IMR-90 (cell line): ENCODE data around the gene TRIM28. TPM values are rescaled to one million over a fixed set of nuclear protein-coding genes. Genes with fewer than 3 reads are reported as not detected.

Experiments used
- ATAC-seq: fragments of 200-7000 bp; cut with Tn5 transposase; 2 replicates; pipeline ENCODE4 v1.9.1; 2020; ENCODE audit warnings: low read depth, mild to moderate bottlenecking, moderate library complexity
- BruUV-seq: library from RNA; stranded (reverse); fragments of 400-500 nt; replicated peaks from 2 replicates; lab custom pipeline; 2021; lab: Mats Ljungman, UMichigan
- CTCF ChIA-PET: fragments of 300-600 bp; formaldehyde crosslinking; extraction: SDS; loops from one replicate; lab custom pipeline; 2021; ENCODE audit warnings: antibody characterized with exemption; lab: Yijun Ruan, JAX
- POLR2A ChIA-PET: fragments of 300-600 bp; sonication (Branson Sonifier 250); formaldehyde crosslinking; loops from one replicate; lab custom pipeline; 2022; ENCODE audit warnings: antibody characterized with exemption; ENCODE audit not compliant: unreplicated experiment; lab: Charles Lee
- DNase-seq: peaks from one replicate; pipeline ENCODE4 v3.0.0; 2013
- H2AFZ ChIP-seq: replicated peaks from 2 replicates; pipeline ENCODE3; 2013; ENCODE audit warnings: low read length, mild to moderate bottlenecking; ENCODE audit not compliant: poor library complexity
- H2AK5ac ChIP-seq: 2 replicates; pipeline ENCODE4 v1.6.1; 2013; ENCODE audit warnings: low read depth, low read length, inconsistent platforms
- H2AK9ac ChIP-seq: replicated peaks from 2 replicates; pipeline ENCODE3; 2013; ENCODE audit warnings: mild to moderate bottlenecking, low read depth, low read length, moderate library complexity; ENCODE audit not compliant: poor library complexity
- H2BK120ac ChIP-seq: 2 replicates; pipeline ENCODE4 v1.6.1; 2013; ENCODE audit warnings: low read depth, low read length, inconsistent platforms
- H2BK15ac ChIP-seq: 3 replicates; pipeline ENCODE4 v1.6.1; 2013; ENCODE audit warnings: low read depth, low read length, inconsistent platforms
- H2BK20ac ChIP-seq: 2 replicates; pipeline ENCODE4 v1.6.1; 2013; ENCODE audit warnings: low read depth, mild to moderate bottlenecking, inconsistent platforms, low read length, moderate library complexity
- H2BK5ac ChIP-seq: 2 replicates; pipeline ENCODE4 v1.6.1; 2013; ENCODE audit warnings: mild to moderate bottlenecking, low read depth, low read length, inconsistent platforms; ENCODE audit not compliant: poor library complexity, severe bottlenecking
- H3K14ac ChIP-seq: replicated peaks from 2 replicates; pipeline ENCODE4 v1.6.1; 2013; ENCODE audit warnings: low read depth, low read length, inconsistent platforms
- H3K18ac ChIP-seq: 2 replicates; pipeline ENCODE4 v1.6.1; 2013; ENCODE audit warnings: low read depth, low read length, control low read depth
- H3K23ac ChIP-seq: 2 replicates; pipeline ENCODE4 v1.6.1; 2013; ENCODE audit warnings: low read depth, low read length, inconsistent platforms
- H3K27ac ChIP-seq: 2 replicates; pipeline ENCODE4 v1.5.1; 2013; ENCODE audit warnings: mild to moderate bottlenecking, control low read depth, low read length; ENCODE audit not compliant: insufficient read depth
- H3K27me3 ChIP-seq: 2 replicates; pipeline ENCODE4 v1.6.1; 2013; ENCODE audit warnings: low read length; ENCODE audit not compliant: control insufficient read depth, insufficient read depth
- H3K36me3 ChIP-seq: 2 replicates; pipeline ENCODE4 v1.6.1; 2013; ENCODE audit warnings: low read length, mixed read lengths; ENCODE audit not compliant: control insufficient read depth, insufficient read depth
- H3K4ac ChIP-seq: 2 replicates; pipeline ENCODE4 v1.6.1; 2013; ENCODE audit warnings: low read depth, low read length, inconsistent platforms
- H3K4me1 ChIP-seq: 2 replicates; pipeline ENCODE4 v1.6.1; 2013; ENCODE audit warnings: low read length, mixed read lengths; ENCODE audit not compliant: control insufficient read depth, insufficient read depth
- H3K4me2 ChIP-seq: 2 replicates; pipeline ENCODE4 v1.6.1; 2013; ENCODE audit warnings: low read depth, mild to moderate bottlenecking, control low read depth, low read length, moderate library complexity
- H3K4me3 ChIP-seq: 2 replicates; pipeline ENCODE4 v1.5.1; 2013; ENCODE audit warnings: low read depth, mild to moderate bottlenecking, control low read depth, low read length, moderate library complexity; ENCODE audit not compliant: insufficient read depth
- H3K56ac ChIP-seq: 2 replicates; pipeline ENCODE4 v1.6.1; 2013; ENCODE audit warnings: low read length, inconsistent platforms; ENCODE audit not compliant: insufficient read depth; ENCODE audit errors: extremely low read depth
- H3K79me1 ChIP-seq, 2 experiments: 2 replicates each; pipeline ENCODE4 v1.6.1; 2013; ENCODE audit warnings: low read length in 2 of 2, inconsistent platforms in 1 of 2, low read depth in 1 of 2
- H3K9ac ChIP-seq: 2 replicates; pipeline ENCODE4 v1.6.1; 2013; ENCODE audit warnings: low read depth, low read length, control low read depth
- H3K9me1 ChIP-seq: 2 replicates; pipeline ENCODE4 v1.6.1; 2013; ENCODE audit warnings: low read length, inconsistent platforms; ENCODE audit not compliant: insufficient read depth
- H3K9me3 ChIP-seq: 2 replicates; pipeline ENCODE4 v1.6.1; 2013; ENCODE audit warnings: low read length; ENCODE audit not compliant: control insufficient read depth, insufficient read depth
- H4K20me1 ChIP-seq: 2 replicates; pipeline ENCODE4 v1.6.1; 2013; ENCODE audit warnings: low read length, inconsistent platforms; ENCODE audit not compliant: insufficient read depth
- H4K5ac ChIP-seq: 2 replicates; pipeline ENCODE4 v1.6.1; 2013; ENCODE audit warnings: mild to moderate bottlenecking, low read depth, low read length, control low read depth
- H4K8ac ChIP-seq, 2 experiments: 2 replicates each; pipeline ENCODE4 v1.6.1; 2013; ENCODE audit warnings: low read depth in 2 of 2, low read length in 2 of 2, control low read depth in 1 of 2, inconsistent platforms in 1 of 2
- H4K91ac ChIP-seq: 2 replicates; pipeline ENCODE4 v1.6.1; 2013; ENCODE audit warnings: low read depth, low read length, inconsistent platforms; ENCODE audit not compliant: insufficient read depth
- BHLHE40 ChIP-seq: fragments of 150-350 bp; IDR thresholded peaks from 2 replicates; pipeline ENCODE4 v1.6.1; 2016; ENCODE audit warnings: mild to moderate bottlenecking, low read depth, low read length
- CEBPB ChIP-seq: IDR thresholded peaks from 2 replicates; pipeline ENCODE4 v1.6.1; 2012; ENCODE audit warnings: low read depth, low read length, improper control_type of control experiment
- CHD1 ChIP-seq: IDR thresholded peaks from 2 replicates; pipeline ENCODE4 v1.6.1; 2012; ENCODE audit warnings: low read depth, low read length, improper control_type of control experiment
- FOS ChIP-seq: fragments of 150-350 bp; IDR thresholded peaks from 2 replicates; pipeline ENCODE4 v1.6.1; 2016; ENCODE audit warnings: low read depth, low read length
- MAFK ChIP-seq: IDR thresholded peaks from 2 replicates; pipeline ENCODE4 v1.6.1; 2012; ENCODE audit warnings: low read depth, low read length, improper control_type of control experiment
- MAZ ChIP-seq: IDR thresholded peaks from 2 replicates; pipeline ENCODE4 v1.6.1; 2012; ENCODE audit warnings: low read depth, mild to moderate bottlenecking, low read length, improper control_type of control experiment, moderate library complexity, borderline replicate concordance
- MXI1 ChIP-seq: IDR thresholded peaks from 2 replicates; pipeline ENCODE4 v1.6.1; 2012; ENCODE audit warnings: low read depth, mild to moderate bottlenecking, low read length, moderate library complexity, borderline replicate concordance
- NFE2L2 ChIP-seq: fragments of 150-350 bp; IDR thresholded peaks from 2 replicates; pipeline ENCODE4 v1.6.1; 2016; ENCODE audit warnings: low read depth, mild to moderate bottlenecking, low read length
- RAD21 ChIP-seq: IDR thresholded peaks from 2 replicates; pipeline ENCODE4 v1.6.1; 2012; ENCODE audit warnings: low read length, improper control_type of control experiment
- RCOR1 ChIP-seq: IDR thresholded peaks from 2 replicates; pipeline ENCODE4 v1.6.1; 2012; ENCODE audit warnings: mild to moderate bottlenecking, low read length, improper control_type of control experiment; ENCODE audit not compliant: insufficient replicate concordance
- RFX5 ChIP-seq: IDR thresholded peaks from 2 replicates; pipeline ENCODE4 v1.8.0; 2012; ENCODE audit warnings: low read depth, mild to moderate bottlenecking, low read length, moderate library complexity
- SMC3 ChIP-seq: fragments of 150-350 bp; IDR thresholded peaks from 2 replicates; pipeline ENCODE4 v1.6.1; 2016; ENCODE audit warnings: low read depth, mild to moderate bottlenecking, antibody characterized with exemption, low read length, moderate library complexity
- WGBS, 2 experiments: methylation state at CpG; one replicate each; pipeline versions ENCODE4 v1.1.5 to v1.1.7; 2013; ENCODE audit warnings: missing lambda C conversion rate in 2 of 2; ENCODE audit not compliant: insufficient read length in 1 of 2; ENCODE audit errors: extremely low coverage in 2 of 2; 5-methylcytosine and 5-hydroxymethylcytosine counted together
- dilution Hi-C: fragments of 300-500 bp; cut with HindIII; formaldehyde crosslinking; loops from one replicate; pipeline ENCODE4 v1.14.3; 2018; ENCODE audit warnings: low sequenced_read_pairs; ENCODE audit not compliant: unreplicated experiment
- in situ Hi-C: fragments of 300-500 bp; cut with MboI; formaldehyde crosslinking; loops from 3 replicates; pipeline ENCODE4 v1.14.3; 2019; ENCODE audit warnings: low sequenced_read_pairs, inconsistent platforms, mixed read lengths
- intact Hi-C: fragments of 100-400 bp; cut with micrococcal nuclease; formaldehyde crosslinking; loops from 2 replicates; pipeline ENCODE4 v1.10.0; 2022
- polyA plus RNA-seq, 3 experiments: library from polyadenylated mRNA; depleted of rRNA; stranded (reverse); fragments of >200 nt; gene quantifications; 2 replicates each; pipeline ENCODE4 v1.2.3, GENCODE V29; 2012; ENCODE audit warnings: low replicate concordance in 1 of 3
- total RNA-seq: library from RNA; depleted of rRNA; stranded (reverse); fragments of >200 nt; gene quantifications from 2 replicates; pipeline ENCODE4 v1.2.3, GENCODE V29; 2012
- TF ChIP-seq, protein P1 (sequence below): fragments of 150-350 bp; IDR thresholded peaks from 2 replicates; pipeline ENCODE4 v1.6.1; 2016; ENCODE audit warnings: low read depth, mild to moderate bottlenecking, low read length, moderate library complexity, borderline replicate concordance
- TF ChIP-seq, protein P2 (sequence below): conservative IDR thresholded peaks from 2 replicates; pipeline ENCODE4 v1.5.1; 2012; ENCODE audit warnings: mild to moderate bottlenecking, low read depth, low read length, improper control_type of control experiment

Gene TRIM28
- total and polyA plus RNA-seq, 2 of the 4 experiments (the other 2 are of a cell fraction) = 349 to 465 TPM

DNA sequence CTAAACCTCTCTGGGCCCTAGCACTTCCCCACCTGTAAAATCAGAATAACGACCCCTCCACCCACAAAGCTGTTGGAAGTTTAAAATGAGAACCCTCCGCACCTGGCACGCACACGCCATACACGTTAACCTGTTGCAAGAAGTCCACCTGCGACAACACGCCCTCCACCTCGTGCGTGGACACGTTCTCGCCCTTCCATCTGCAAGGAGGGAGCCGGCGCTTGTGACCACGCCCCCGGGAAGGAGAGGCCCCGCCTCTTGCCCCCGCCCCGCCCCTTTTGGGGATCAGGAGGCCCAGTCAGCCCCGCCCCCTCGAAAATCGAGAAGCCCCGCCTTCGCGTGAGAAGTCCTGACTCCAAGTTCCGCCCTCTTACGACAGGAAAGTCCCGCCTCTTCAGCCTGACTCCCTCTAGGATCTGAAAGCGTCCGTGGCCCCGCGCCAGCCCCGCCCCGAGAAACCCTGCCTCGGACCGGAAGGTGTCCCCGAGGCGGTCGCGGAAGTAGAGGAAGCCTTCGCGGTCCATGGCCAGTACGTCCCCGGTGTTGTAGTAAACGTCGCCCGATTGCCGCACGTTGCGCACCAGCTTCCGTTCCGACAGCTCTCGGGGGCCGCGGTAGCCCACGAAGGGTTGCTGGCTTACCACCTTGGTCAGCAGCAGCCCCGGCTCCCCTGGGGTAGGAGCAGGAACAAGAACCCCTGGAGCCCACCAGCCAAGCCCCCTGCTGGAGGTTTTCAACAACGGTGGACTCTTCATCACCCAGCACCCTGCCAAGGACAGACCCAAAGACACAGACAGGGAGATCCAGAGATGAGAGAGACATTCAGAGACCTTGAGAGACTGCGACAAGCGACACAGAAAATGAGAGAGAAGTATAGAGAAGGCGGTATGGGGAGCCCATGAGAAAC lies 44.6 kb upstream of the TRIM28 start:
- H3K27ac ChIP-seq = peak overlapping the region; percentile 73
- peak overlapping the region; percentile 21; the same call in 1 of the 2 replicates for H3K18ac ChIP-seq
- peak overlapping the region; percentile 7; the same call in 1 of the 2 replicates for H2BK120ac ChIP-seq
- ATAC-seq = peak; percentile 98
- peak overlapping the region; percentile 91 to 99 for H4K8ac ChIP-seq
- intact Hi-C loops = loop anchor here (1.0 kb wide), 2 partner anchors 20 to 112 kb away; partner anchors contain the start of genes RPS5 and ZBTB45
- H2BK5ac ChIP-seq = peak overlapping the region; percentile 15
- H2AK9ac ChIP-seq = peak overlapping the region; percentile 74
- H3K79me1 ChIP-seq = peaks cover 6 to 11% of the 10 kb centered on the region in 2 experiments
- no peak overlapping the region for H2BK15ac ChIP-seq
- peak overlapping the region; percentile 73 for H4K5ac ChIP-seq
- no peaks in the 10 kb centered on the region for H4K20me1 ChIP-seq
- H3K36me3 ChIP-seq = no peaks in the 10 kb centered on the region
- 0% methylated on average over 31 of the region's 60 CpGs; no CpG with 5 or more reads in 1 of the 2 experiments for WGBS, 2 experiments
- 0 out of 2 replicates have a peak overlapping the region, but pooled peaks have one; percentile 41 for H3K56ac ChIP-seq
- H2AFZ ChIP-seq = peak overlapping the region; percentile 96
- peaks cover 14% of the 10 kb centered on the region for H3K9me1 ChIP-seq
- DNase-seq = peak; percentile 98
- no peaks in the 10 kb centered on the region for H3K27me3 ChIP-seq
- dilution Hi-C loops = no loop called here
- peak overlapping the region; percentile 90 for H3K4me2 ChIP-seq
- ChIA-PET POLR2A (no interaction called here), CTCF (no interaction called here)
- no TSS peak for BruUV-seq
- peak overlapping the region; percentile 67 for H3K4ac ChIP-seq
- no peaks in the 10 kb centered on the region for H3K9me3 ChIP-seq
- H3K4me1 ChIP-seq = peaks cover 4% of the 10 kb centered on the region; the same call in 1 of the 2 replicates
- H3K14ac ChIP-seq = peak overlapping the region; percentile 53
- no peak overlapping the region for H2BK20ac ChIP-seq
- H3K9ac ChIP-seq = peak overlapping the region; percentile 79
- H3K4me3 ChIP-seq = peak overlapping the region; percentile 53
- peak overlapping the region; percentile 14; the same call in 1 of the 2 replicates for H3K23ac ChIP-seq
- in situ Hi-C loops = no loop called here
- H4K91ac ChIP-seq = peak overlapping the region; percentile 56
- H2AK5ac ChIP-seq = peak overlapping the region; percentile 46; the same call in 1 of the 2 replicates
- no peak for TF ChIP-seq NFE2L2
- 0 out of 2 replicates have a peak, but pooled peaks have one; percentile 9 for TF ChIP-seq MXI1
- peak; percentile 21; the same call in 1 of the 2 replicates for TF ChIP-seq RAD21
- TF ChIP-seq BHLHE40 = no peak; the same call in 1 of the 2 replicates
- peak; percentile 15; the same call in 1 of the 2 replicates for TF ChIP-seq CEBPB
- TF ChIP-seq MAFK = no peak
- TF ChIP-seq, protein P1, sequence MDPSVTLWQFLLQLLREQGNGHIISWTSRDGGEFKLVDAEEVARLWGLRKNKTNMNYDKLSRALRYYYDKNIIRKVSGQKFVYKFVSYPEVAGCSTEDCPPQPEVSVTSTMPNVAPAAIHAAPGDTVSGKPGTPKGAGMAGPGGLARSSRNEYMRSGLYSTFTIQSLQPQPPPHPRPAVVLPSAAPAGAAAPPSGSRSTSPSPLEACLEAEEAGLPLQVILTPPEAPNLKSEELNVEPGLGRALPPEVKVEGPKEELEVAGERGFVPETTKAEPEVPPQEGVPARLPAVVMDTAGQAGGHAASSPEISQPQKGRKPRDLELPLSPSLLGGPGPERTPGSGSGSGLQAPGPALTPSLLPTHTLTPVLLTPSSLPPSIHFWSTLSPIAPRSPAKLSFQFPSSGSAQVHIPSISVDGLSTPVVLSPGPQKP = no peak
- TF ChIP-seq, protein P2, sequence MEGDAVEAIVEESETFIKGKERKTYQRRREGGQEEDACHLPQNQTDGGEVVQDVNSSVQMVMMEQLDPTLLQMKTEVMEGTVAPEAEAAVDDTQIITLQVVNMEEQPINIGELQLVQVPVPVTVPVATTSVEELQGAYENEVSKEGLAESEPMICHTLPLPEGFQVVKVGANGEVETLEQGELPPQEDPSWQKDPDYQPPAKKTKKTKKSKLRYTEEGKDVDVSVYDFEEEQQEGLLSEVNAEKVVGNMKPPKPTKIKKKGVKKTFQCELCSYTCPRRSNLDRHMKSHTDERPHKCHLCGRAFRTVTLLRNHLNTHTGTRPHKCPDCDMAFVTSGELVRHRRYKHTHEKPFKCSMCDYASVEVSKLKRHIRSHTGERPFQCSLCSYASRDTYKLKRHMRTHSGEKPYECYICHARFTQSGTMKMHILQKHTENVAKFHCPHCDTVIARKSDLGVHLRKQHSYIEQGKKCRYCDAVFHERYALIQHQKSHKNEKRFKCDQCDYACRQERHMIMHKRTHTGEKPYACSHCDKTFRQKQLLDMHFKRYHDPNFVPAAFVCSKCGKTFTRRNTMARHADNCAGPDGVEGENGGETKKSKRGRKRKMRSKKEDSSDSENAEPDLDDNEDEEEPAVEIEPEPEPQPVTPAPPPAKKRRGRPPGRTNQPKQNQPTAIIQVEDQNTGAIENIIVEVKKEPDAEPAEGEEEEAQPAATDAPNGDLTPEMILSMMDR = peak; percentile 34
- TF ChIP-seq SMC3 = peak; percentile 4; the same call in 1 of the 2 replicates
- TF ChIP-seq MAZ = peak; percentile 90; the same call in 1 of the 2 replicates
- no peak for TF ChIP-seq RFX5
- no peak for TF ChIP-seq RCOR1
- no peak for TF ChIP-seq CHD1
- no peak for TF ChIP-seq FOS
